Loucy (cell line): Measurements from ENCODE around the gene ME3.

Source experiments
- H2AFZ ChIP-seq: fragments of 200-600 bp; sonication (generic); 2 replicates; pipeline ENCODE4 v1.6.0; 2016; ENCODE audit warnings: antibody characterized with exemption, mild to moderate bottlenecking, low read length, moderate library complexity
- H3F3A ChIP-seq: fragments of 200-600 bp; 2 replicates; pipeline ENCODE4 v1.6.0; 2016; ENCODE audit warnings: antibody characterized with exemption, low read depth, mild to moderate bottlenecking
- H3K27me3 ChIP-seq: fragments of 200-600 bp; sonication (generic); 2 replicates; pipeline ENCODE4 v1.6.1; 2014; ENCODE audit warnings: low read length, mild to moderate bottlenecking; ENCODE audit not compliant: insufficient read depth, poor library complexity, severe bottlenecking
- H3K36me3 ChIP-seq: fragments of 200-600 bp; sonication (generic); 2 replicates; pipeline ENCODE4 v1.6.1; 2016; ENCODE audit warnings: low read length; ENCODE audit not compliant: insufficient read depth
- H3K4me1 ChIP-seq: fragments of 200-600 bp; sonication (generic); 2 replicates; pipeline ENCODE4 v1.5.1; 2014; ENCODE audit warnings: low read length, mild to moderate bottlenecking; ENCODE audit not compliant: insufficient read depth, poor library complexity, severe bottlenecking
- H3K4me2 ChIP-seq: fragments of 200-600 bp; sonication (generic); 2 replicates; pipeline ENCODE4 v1.6.0; 2014; ENCODE audit warnings: antibody characterized with exemption, low read length, low read depth, mild to moderate bottlenecking; ENCODE audit not compliant: poor library complexity, severe bottlenecking
- H3K4me3 ChIP-seq: fragments of 200-600 bp; sonication (generic); 2 replicates; pipeline ENCODE4 v1.5.1; 2014; ENCODE audit warnings: low read length, mild to moderate bottlenecking, mixed read lengths; ENCODE audit not compliant: poor library complexity, severe bottlenecking
- H3K79me2 ChIP-seq: fragments of 200-600 bp; sonication (generic); 2 replicates; pipeline ENCODE4 v1.6.1; 2014; ENCODE audit warnings: low read length; ENCODE audit not compliant: insufficient read depth
- H3K9ac ChIP-seq: fragments of 200-600 bp; sonication (generic); 2 replicates; pipeline ENCODE4 v1.6.0; 2014; ENCODE audit warnings: mild to moderate bottlenecking, low read depth, low read length, moderate library complexity; ENCODE audit not compliant: poor library complexity, severe bottlenecking
- H3K9me2 ChIP-seq: fragments of 200-600 bp; sonication (generic); replicated peaks from 2 replicates; pipeline ENCODE4 v1.6.1; 2016; ENCODE audit warnings: low read depth, low read length, mixed read lengths
- H3K9me3 ChIP-seq: fragments of 200-600 bp; sonication (generic); 2 replicates; pipeline ENCODE4 v1.6.1; 2014; ENCODE audit warnings: mild to moderate bottlenecking, antibody characterized with exemption, low read length, low read depth; ENCODE audit not compliant: insufficient read depth
- H4K20me1 ChIP-seq: fragments of 200-600 bp; sonication (generic); 2 replicates; pipeline ENCODE4 v1.6.0; 2014; ENCODE audit warnings: antibody characterized with exemption, low read length, mild to moderate bottlenecking; ENCODE audit not compliant: insufficient read depth, poor library complexity, severe bottlenecking
- CTCF ChIP-seq: fragments of 200-600 bp; sonication (generic); conservative IDR thresholded peaks from 2 replicates; pipeline ENCODE4 v1.5.1; 2014; ENCODE audit warnings: mild to moderate bottlenecking, antibody characterized with exemption, low read length
- EZH2phosphoT487 ChIP-seq: fragments of 200-600 bp; IDR thresholded peaks from 2 replicates; pipeline ENCODE4 v1.6.1; 2018; ENCODE audit warnings: antibody characterized with exemption, mild to moderate bottlenecking, moderate library complexity, borderline replicate concordance

The ME3 gene

GRCh38 chr11:86486261-86487030, 186.0 kb downstream of the ME3 start:
- TF ChIP-seq CTCF = no peak
- TF ChIP-seq EZH2phosphoT487 = no peak
- Histone ChIP-seq H4K20me1 (no peaks in the 10 kb centered on the region), H3F3A (no peaks in the 10 kb centered on the region), H3K4me1 (peaks cover 34% of the 10 kb centered on the region), H3K9ac (peak overlapping the region; percentile 14), H3K9me3 (no peaks in the 10 kb centered on the region), H2AFZ (0 out of 2 replicates have a peak overlapping the region, but pooled peaks have one; percentile 3), H3K36me3 (no peaks in the 10 kb centered on the region), H3K27me3 (no peaks in the 10 kb centered on the region), H3K9me2 (no peaks in the 10 kb centered on the region), H3K4me3 (no peak overlapping the region), H3K79me2 (no peaks in the 10 kb centered on the region), H3K4me2 (peak overlapping the region; percentile 52)

DNA sequence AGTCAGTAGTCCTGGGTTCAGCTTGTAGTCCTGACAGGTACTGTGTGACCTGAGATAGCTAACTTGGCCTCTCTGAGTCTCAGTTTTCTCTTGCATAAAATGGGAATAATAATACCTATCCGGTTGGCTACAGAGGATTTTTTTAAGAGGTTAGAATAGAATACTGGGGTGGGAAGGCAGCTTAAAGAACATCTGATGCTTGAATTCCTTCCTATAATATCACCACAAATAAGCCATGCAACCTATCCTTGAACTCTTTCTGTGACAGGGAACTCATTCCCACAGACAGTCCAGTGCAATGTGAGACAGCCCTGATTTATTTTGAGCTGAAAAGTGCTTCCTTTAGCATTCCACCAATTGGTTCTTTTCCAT, 187.6 kb downstream of the ME3 start:
- no peak overlapping the region for H3K9ac ChIP-seq
- no peak overlapping the region for H2AFZ ChIP-seq
- no peaks in the 10 kb centered on the region for H3K9me2 ChIP-seq
- H3K79me2 ChIP-seq = no peaks in the 10 kb centered on the region
- peaks cover 24% of the 10 kb centered on the region for H3K4me1 ChIP-seq
- H3K27me3 ChIP-seq = no peaks in the 10 kb centered on the region
- H3F3A ChIP-seq = no peaks in the 10 kb centered on the region
- no peak overlapping the region for H3K4me2 ChIP-seq
- H4K20me1 ChIP-seq = no peaks in the 10 kb centered on the region
- no peak overlapping the region for H3K4me3 ChIP-seq
- H3K36me3 ChIP-seq = no peaks in the 10 kb centered on the region
- TF ChIP-seq EZH2phosphoT487 (no peak), CTCF (no peak)
- no peaks in the 10 kb centered on the region for H3K9me3 ChIP-seq

GRCh38 chr11:86483940-86484794, 188.2 kb downstream of the ME3 start:
- Histone ChIP-seq H3K4me2 (no peak overlapping the region), H3K79me2 (no peaks in the 10 kb centered on the region), H3K27me3 (no peaks in the 10 kb centered on the region), H3K4me3 (no peak overlapping the region), H3K9me3 (no peaks in the 10 kb centered on the region), H2AFZ (no peak overlapping the region), H3K36me3 (no peaks in the 10 kb centered on the region), H3K9me2 (no peaks in the 10 kb centered on the region), H3K9ac (no peak overlapping the region), H3K4me1 (peaks cover 27% of the 10 kb centered on the region), H3F3A (no peaks in the 10 kb centered on the region), H4K20me1 (no peaks in the 10 kb centered on the region)
- no peak for TF ChIP-seq EZH2phosphoT487
- no peak for TF ChIP-seq CTCF
